Measurements from ENCODE around the gene LHX4.

The LHX4 gene

DNA sequence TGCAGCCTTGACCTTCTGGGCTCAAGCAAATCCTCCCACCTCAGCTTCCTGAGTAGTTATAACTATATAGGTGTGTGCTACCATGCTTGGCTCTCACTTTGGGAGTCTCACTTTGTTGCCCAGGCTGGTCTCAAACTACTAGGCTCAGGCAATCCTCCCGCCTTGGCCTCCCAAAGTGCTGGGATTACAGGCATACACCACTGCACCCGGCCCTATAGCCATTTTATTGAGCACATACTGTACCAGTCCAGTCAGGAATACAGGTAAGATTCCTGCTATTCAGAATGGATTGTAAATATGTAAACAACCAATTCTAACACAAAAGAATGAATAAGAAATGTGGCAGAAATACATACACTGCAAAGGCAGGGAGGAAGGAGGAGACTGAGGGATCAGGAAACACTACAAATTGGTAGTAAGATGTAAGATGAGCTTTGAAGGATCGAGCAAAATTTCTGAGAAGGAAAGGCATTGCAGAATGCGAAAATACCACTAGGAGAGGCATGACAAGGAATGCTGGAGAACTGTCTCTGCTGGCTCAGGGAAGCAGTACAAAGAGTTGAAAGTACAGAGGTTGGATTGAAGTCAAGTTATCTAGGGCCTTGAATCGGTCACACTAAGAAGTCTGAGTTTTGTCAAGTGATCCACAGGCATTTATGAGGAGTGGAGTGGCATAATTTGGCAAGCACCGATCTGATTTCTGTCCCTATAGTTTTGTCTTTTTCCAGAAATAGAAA, 60.4 kb downstream of the LHX4 start:
- Histone ChIP-seq H3K4me3 (no peak overlapping the region), H3K9me3 (ENCODE audit: low read depth, low read length) (no peaks in the 10 kb centered on the region), H3K9ac (ENCODE audit: insufficient read length) (no peak overlapping the region), H3K36me3 (ENCODE audit: insufficient read depth, low read length) (peaks cover 9% of the 10 kb centered on the region), H3K27ac (no peak overlapping the region)
- no peak for DNase-seq (ENCODE audit: low read depth, low spot score)
- no peak for TF ChIP-seq POLR2AphosphoS5 (IDR thresholded peaks at IDR 0.05; ENCODE audit: borderline replicate concordance, low read depth, low read length)
- no peak for TF ChIP-seq FOXP2 (optimal IDR thresholded peaks at IDR 0.05; ENCODE audit: control extremely low read depth, extremely low read length, insufficient read depth)
- TF ChIP-seq EZH2 (IDR thresholded peaks at IDR 0.05): no peak

DNA sequence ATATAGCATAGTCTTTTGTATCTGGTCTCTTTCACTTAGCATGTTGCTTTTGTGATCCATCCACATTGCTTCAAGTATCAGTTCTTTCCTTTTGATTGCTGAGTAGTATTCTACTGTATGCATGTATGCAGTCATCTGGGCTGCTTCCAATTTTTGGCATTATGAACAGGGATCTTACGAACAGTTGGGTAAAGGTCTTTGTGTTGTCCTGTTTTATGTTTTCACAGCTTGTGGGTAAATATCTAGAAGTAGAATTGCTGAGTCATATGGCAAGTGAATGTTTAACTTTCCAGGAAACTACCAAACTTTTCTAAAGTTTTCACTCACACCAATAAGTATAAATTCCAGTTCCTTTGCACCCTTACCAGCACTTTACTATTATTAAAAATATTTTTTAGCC, 60.9 kb downstream of the LHX4 start:
- Histone ChIP-seq H3K36me3 (ENCODE audit: insufficient read depth, low read length) (peaks cover 9% of the 10 kb centered on the region), H3K9ac (ENCODE audit: insufficient read length) (no peak overlapping the region), H3K4me3 (no peak overlapping the region), H3K9me3 (ENCODE audit: low read depth, low read length) (no peaks in the 10 kb centered on the region), H3K27ac (no peak overlapping the region)
- no peak for DNase-seq (ENCODE audit: low read depth, low spot score)
- no peak for TF ChIP-seq EZH2 (IDR thresholded peaks at IDR 0.05)
- no peak for TF ChIP-seq POLR2AphosphoS5 (IDR thresholded peaks at IDR 0.05; ENCODE audit: borderline replicate concordance, low read depth, low read length)
- no peak for TF ChIP-seq FOXP2 (optimal IDR thresholded peaks at IDR 0.05; ENCODE audit: control extremely low read depth, extremely low read length, insufficient read depth)

DNA sequence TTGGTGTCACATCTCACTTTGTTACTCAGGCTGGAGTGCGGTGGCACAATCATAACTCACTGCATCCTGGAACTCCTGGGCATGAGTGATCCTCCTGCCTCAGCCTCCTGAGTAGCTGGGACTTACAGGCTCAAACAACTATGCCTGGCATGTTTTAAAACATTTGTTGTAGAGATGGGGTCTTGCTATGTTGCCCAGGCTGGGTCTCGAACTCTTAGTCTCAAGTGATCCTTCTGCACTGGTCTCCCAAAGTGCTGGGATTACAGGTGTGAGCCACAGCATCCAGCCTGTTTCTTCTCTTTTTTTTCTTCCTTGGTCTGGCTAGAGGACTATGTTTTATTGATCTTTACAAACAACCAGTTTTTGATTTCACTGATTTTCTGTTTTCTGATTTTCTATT, 64.6 kb downstream of the LHX4 start:
- no peak overlapping the region for H3K27ac ChIP-seq
- no peak for TF ChIP-seq POLR2AphosphoS5 (IDR thresholded peaks at IDR 0.05; ENCODE audit: borderline replicate concordance, low read depth, low read length)
- no peak for TF ChIP-seq FOXP2 (optimal IDR thresholded peaks at IDR 0.05; ENCODE audit: control extremely low read depth, extremely low read length, insufficient read depth)
- TF ChIP-seq EZH2 (IDR thresholded peaks at IDR 0.05): no peak
- H3K36me3 ChIP-seq (ENCODE audit: insufficient read depth, low read length): no peaks in the 10 kb centered on the region
- H3K4me3 ChIP-seq: no peak overlapping the region
- no peak overlapping the region for H3K9ac ChIP-seq (ENCODE audit: insufficient read length)
- no peak for DNase-seq (ENCODE audit: low read depth, low spot score)
- H3K9me3 ChIP-seq (ENCODE audit: low read depth, low read length): no peaks in the 10 kb centered on the region

DNA sequence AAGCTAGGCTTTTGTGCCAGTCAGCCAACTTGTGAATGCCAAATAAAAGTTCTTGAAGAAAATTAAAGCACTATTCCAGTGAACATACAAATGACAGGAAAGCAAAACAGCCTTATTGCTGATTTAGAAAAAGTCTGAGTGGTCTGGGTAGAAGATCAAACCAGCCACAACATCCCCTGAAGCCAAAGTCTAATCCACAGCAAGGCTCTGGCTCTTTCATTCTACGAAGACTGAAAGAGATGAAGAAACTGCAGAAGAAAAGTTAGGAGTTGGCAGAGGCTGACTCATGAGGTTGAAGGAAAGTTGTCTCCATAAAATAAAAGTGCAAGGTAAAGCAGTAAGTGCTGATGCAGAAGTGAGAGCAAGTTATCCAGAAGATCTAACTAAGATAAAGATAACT, 65.9 kb downstream of the LHX4 start:
- no peak for DNase-seq (ENCODE audit: low read depth, low spot score)
- TF ChIP-seq EZH2 (IDR thresholded peaks at IDR 0.05): no peak
- Histone ChIP-seq H3K9me3 (ENCODE audit: low read depth, low read length) (no peaks in the 10 kb centered on the region), H3K9ac (ENCODE audit: insufficient read length) (no peak overlapping the region), H3K4me3 (no peak overlapping the region), H3K27ac (no peak overlapping the region), H3K36me3 (ENCODE audit: insufficient read depth, low read length) (no peaks in the 10 kb centered on the region)

DNA sequence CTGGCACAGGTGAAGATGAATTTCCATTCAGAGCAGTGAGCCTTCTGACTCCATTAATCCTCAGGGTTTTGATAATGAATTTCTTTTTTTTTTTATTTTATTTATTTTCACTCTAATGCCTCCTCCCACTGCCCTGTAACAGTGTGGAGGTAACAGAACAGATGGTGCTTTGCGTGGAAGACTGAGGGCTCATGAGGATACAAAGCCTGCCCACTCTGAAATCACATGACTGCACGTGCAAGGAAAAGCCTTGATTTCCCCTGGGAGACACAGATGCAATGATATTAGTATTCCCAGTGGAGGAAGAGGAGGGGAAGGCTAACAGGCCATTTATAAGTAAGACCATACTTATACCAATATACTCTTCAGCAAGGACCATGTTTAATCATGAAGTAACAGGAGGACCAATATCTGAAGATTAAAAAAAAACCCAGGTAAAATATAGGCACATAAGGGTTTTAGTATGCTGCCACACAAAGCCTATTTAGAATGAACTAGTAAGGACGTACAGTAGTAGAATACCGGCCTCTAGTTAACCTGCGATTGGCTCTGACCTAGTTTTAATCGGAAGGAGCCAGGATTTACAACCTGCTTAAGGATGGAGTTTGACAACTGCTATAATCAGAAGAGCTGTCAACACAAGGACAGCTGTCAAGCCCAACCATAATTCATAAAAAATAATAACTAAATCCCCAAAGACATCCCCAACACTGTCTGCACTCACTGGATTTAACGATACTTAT, 69.6 kb downstream of the LHX4 start:
- no peak overlapping the region for H3K27ac ChIP-seq
- H3K9ac ChIP-seq (ENCODE audit: insufficient read length): no peak overlapping the region
- no peaks in the 10 kb centered on the region for H3K36me3 ChIP-seq (ENCODE audit: insufficient read depth, low read length)
- H3K4me3 ChIP-seq: no peak overlapping the region
- no peak for TF ChIP-seq EZH2 (IDR thresholded peaks at IDR 0.05)
- no peak for TF ChIP-seq POLR2AphosphoS5 (IDR thresholded peaks at IDR 0.05; ENCODE audit: borderline replicate concordance, low read depth, low read length)
- no peak for TF ChIP-seq FOXP2 (optimal IDR thresholded peaks at IDR 0.05; ENCODE audit: control extremely low read depth, extremely low read length, insufficient read depth)
- no peak for DNase-seq (ENCODE audit: low read depth, low spot score)
- H3K9me3 ChIP-seq (ENCODE audit: low read depth, low read length): no peaks in the 10 kb centered on the region

DNA sequence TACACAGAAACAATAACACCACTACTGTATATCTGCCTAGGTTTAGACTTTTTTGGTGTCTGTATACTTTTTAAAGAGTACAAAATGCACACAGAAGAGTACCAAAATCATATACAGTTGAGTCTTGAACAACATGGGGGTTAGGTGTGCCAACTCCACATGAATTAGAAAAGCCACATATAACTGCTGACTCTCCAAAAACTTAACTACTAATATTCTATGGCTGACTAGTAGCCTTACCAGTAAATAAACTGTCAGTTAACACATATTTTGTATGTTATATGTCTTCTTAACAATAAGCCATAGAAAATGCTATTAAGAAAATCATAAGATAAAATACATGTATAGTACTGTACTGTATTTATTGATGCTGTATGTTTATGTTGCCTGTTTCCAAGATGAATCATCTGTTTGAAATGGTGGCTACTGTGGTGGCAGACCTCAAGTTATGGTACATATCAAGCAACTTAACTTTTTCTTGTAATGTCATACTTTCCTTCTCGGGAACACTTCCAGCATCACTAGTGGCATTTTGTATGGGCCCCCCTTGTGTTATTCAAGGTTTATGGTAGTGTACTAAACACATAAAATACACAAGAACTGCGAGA, 71.2 kb downstream of the LHX4 start:
- H3K9ac ChIP-seq (ENCODE audit: insufficient read length): no peak overlapping the region
- H3K27ac ChIP-seq: no peak overlapping the region
- TF ChIP-seq FOXP2 (optimal IDR thresholded peaks at IDR 0.05; ENCODE audit: control extremely low read depth, extremely low read length, insufficient read depth) (no peak), EZH2 (IDR thresholded peaks at IDR 0.05) (no peak), POLR2AphosphoS5 (IDR thresholded peaks at IDR 0.05; ENCODE audit: borderline replicate concordance, low read depth, low read length) (no peak)
- H3K36me3 ChIP-seq (ENCODE audit: insufficient read depth, low read length): no peaks in the 10 kb centered on the region
- H3K4me3 ChIP-seq: no peak overlapping the region
- no peaks in the 10 kb centered on the region; the same call in 1 of the 2 replicates for H3K9me3 ChIP-seq (ENCODE audit: low read depth, low read length)
- DNase-seq (ENCODE audit: low read depth, low spot score): no peak

DNA sequence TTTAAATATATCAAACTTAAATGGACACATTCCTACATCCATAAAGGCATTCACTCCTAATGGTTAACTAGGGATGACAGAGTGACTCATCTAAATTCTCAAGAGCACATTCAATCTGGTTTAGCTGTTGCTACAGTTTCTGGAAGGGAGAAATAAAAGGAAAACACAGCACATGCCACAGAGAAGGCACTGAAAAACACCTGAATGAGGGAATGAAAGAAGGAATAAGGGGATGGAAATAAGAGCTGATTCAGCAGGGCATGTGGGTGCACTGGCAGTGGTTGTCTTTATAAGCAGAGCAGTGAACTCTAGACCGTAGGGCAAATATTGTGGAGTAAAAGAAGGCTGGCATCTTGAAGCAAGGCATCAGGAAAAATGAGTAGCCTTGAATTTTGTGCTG, 79.3 kb downstream of the LHX4 start:
- no peak for DNase-seq (ENCODE audit: low read depth, low spot score)
- TF ChIP-seq EZH2 (IDR thresholded peaks at IDR 0.05) (no peak), POLR2AphosphoS5 (IDR thresholded peaks at IDR 0.05; ENCODE audit: borderline replicate concordance, low read depth, low read length) (no peak), FOXP2 (optimal IDR thresholded peaks at IDR 0.05; ENCODE audit: control extremely low read depth, extremely low read length, insufficient read depth) (no peak)
- H3K36me3 ChIP-seq (ENCODE audit: insufficient read depth, low read length): no peaks in the 10 kb centered on the region
- H3K9me3 ChIP-seq (ENCODE audit: low read depth, low read length): no peaks in the 10 kb centered on the region; the same call in 1 of the 2 replicates
- H3K9ac ChIP-seq (ENCODE audit: insufficient read length): no peak overlapping the region
- H3K4me3 ChIP-seq: no peak overlapping the region
- 0 out of 2 replicates have a peak overlapping the region, but pooled peaks have one; percentile 17 for H3K27ac ChIP-seq

DNA sequence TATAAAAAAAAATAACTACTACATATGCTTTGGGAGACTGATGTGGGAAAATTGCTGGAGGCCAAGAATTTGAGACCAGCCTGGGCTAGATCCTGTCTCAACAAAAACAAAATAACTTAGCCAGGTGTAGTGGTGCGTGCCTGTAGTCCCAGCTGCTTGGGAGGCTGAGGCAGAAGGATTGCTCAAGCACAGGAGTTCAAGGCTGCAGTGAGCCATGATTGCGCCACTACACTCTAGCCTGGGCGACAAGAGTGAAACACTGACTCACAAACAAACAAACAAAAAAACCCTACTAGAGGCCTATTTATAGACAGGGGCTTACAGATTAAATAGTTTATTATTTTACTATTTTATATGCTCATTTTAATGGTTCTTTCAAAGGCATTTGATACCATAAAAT, 80.0 kb downstream of the LHX4 start:
- Histone ChIP-seq H3K4me3 (no peak overlapping the region), H3K9ac (ENCODE audit: insufficient read length) (no peak overlapping the region), H3K36me3 (ENCODE audit: insufficient read depth, low read length) (no peaks in the 10 kb centered on the region), H3K9me3 (ENCODE audit: low read depth, low read length) (no peaks in the 10 kb centered on the region; the same call in 1 of the 2 replicates), H3K27ac (no peak overlapping the region)
- TF ChIP-seq FOXP2 (optimal IDR thresholded peaks at IDR 0.05; ENCODE audit: control extremely low read depth, extremely low read length, insufficient read depth): no peak
- TF ChIP-seq POLR2AphosphoS5 (IDR thresholded peaks at IDR 0.05; ENCODE audit: borderline replicate concordance, low read depth, low read length): no peak
- TF ChIP-seq EZH2 (IDR thresholded peaks at IDR 0.05): no peak
- no peak for DNase-seq (ENCODE audit: low read depth, low spot score)

Data from SK-N-MC (cell line).